HCT116 (cell line): ENCODE results near the gene GRM5. TPM values are rescaled to one million over a fixed set of nuclear protein-coding genes. Genes with fewer than 3 reads are reported as not detected.

ENCODE experiments used
- ATAC-seq: fragments of 200-7000 bp; cut with Tn5 transposase; 2 replicates; pipeline ENCODE4 v1.9.1; 2020; ENCODE audit warnings: mild to moderate bottlenecking, moderate library complexity
- BruUV-seq: library from RNA; stranded (reverse); fragments of 400-500 nt; replicated peaks from 2 replicates; lab custom pipeline; 2021; lab: Mats Ljungman, UMichigan
- CTCF ChIA-PET: fragments of 300-600 bp; sonication (Branson Sonifier 250); formaldehyde crosslinking; loops from one replicate; lab custom pipeline; 2021; ENCODE audit warnings: antibody characterized with exemption; lab: Charles Lee
- POLR2A ChIA-PET: fragments of 300-600, 350-600 bp; sonication (Branson Sonifier 250); formaldehyde crosslinking; loops from one replicate; lab custom pipeline; 2021; ENCODE audit warnings: antibody characterized with exemption; lab: Charles Lee
- RAD21 ChIA-PET, 2 experiments: fragments of 300-600 bp; sonication (Branson Sonifier 250); formaldehyde crosslinking; loops; one replicate each; lab custom pipeline; 2023; ENCODE audit warnings: low total read pairs in 2 of 2; ENCODE audit not compliant: uncharacterized antibody in 2 of 2, unreplicated experiment in 2 of 2, low non-redundant PET in 1 of 2; lab: Charles Lee
- DNase-seq: peaks from one replicate; pipeline ENCODE4 v3.0.0-alpha.2; 2010; ENCODE audit warnings: low read depth, low spot score
- H2AFZ ChIP-seq: fragments of 200-600 bp; shearing (Covaris generic), sonication (generic); 2 replicates; pipeline ENCODE4 v1.6.1; 2017; ENCODE audit warnings: low read depth, mixed run types, mixed read lengths, antibody characterized with exemption, low read length; ENCODE audit not compliant: poor library complexity, severe bottlenecking
- H3K27ac ChIP-seq: 2 replicates; pipeline ENCODE4 v1.5.1; 2012; ENCODE audit warnings: low read depth, low read length
- H3K27me3 ChIP-seq: fragments of 200-600 bp; sonication (generic); 2 replicates; pipeline ENCODE4 v1.6.1; 2016; ENCODE audit warnings: mixed run types, low read length, mixed read lengths; ENCODE audit not compliant: insufficient read depth
- H3K36me3 ChIP-seq, 2 experiments: fragments of 200-500 bp in 1 of 2; fragments of 200-600 bp in 1 of 2; sonication (Bioruptor generic) in 1 of 2; sonication (generic) in 1 of 2; 2 replicates each; pipeline versions ENCODE4 v1.5.1 to v1.6.1; 2014 to 2016; ENCODE audit warnings: low read length in 2 of 2, inconsistent platforms in 1 of 2, mixed read lengths in 1 of 2, mixed run types in 1 of 2; ENCODE audit not compliant: insufficient read depth in 2 of 2, control insufficient read depth in 1 of 2
- H3K4me1 ChIP-seq, 2 experiments: fragments of 200-600 bp in 1 of 2; sonication (generic) in 1 of 2; 2 replicates each; pipeline versions ENCODE4 v1.5.1 to v1.6.1; 2012 to 2017; ENCODE audit warnings: low read length in 2 of 2, inconsistent platforms in 1 of 2, mild to moderate bottlenecking in 1 of 2, mixed read lengths in 1 of 2, mixed run types in 1 of 2, moderate library complexity in 1 of 2; ENCODE audit not compliant: insufficient read depth in 2 of 2, control insufficient read depth in 1 of 2
- H3K4me2 ChIP-seq: fragments of 200-600 bp; sonication (generic); 2 replicates; pipeline ENCODE4 v1.6.1; 2017; ENCODE audit warnings: mixed run types, low read length, mixed read lengths
- H3K4me3 ChIP-seq, 2 experiments: fragments of 200-600 bp in 1 of 2; sonication (generic) in 1 of 2; replicated peaks in 1 of 2; 2 replicates each; pipeline ENCODE4 v1.5.1; 2011 to 2016; ENCODE audit warnings: low read length in 2 of 2, control low read depth in 1 of 2, low read depth in 1 of 2, mild to moderate bottlenecking in 1 of 2, mixed read lengths in 1 of 2, mixed run types in 1 of 2
- H3K79me2 ChIP-seq: fragments of 200-600 bp; sonication (generic); 2 replicates; pipeline ENCODE4 v1.6.1; 2017; ENCODE audit warnings: mild to moderate bottlenecking, mixed run types, low read length, moderate library complexity, mixed read lengths; ENCODE audit not compliant: insufficient read depth
- H3K9ac ChIP-seq: fragments of 200-600 bp; sonication (generic); 2 replicates; pipeline ENCODE4 v1.6.1; 2016; ENCODE audit warnings: low read length, mixed read lengths
- H3K9me2 ChIP-seq: fragments of 200-600 bp; sonication (generic), shearing (Covaris generic); 2 replicates; pipeline ENCODE4 v1.6.1; 2017; ENCODE audit warnings: mixed run types, mild to moderate bottlenecking, moderate library complexity; ENCODE audit not compliant: insufficient read depth
- H3K9me3 ChIP-seq, 2 experiments: fragments of 200-500 bp in 1 of 2; fragments of 200-600 bp in 1 of 2; sonication (Bioruptor generic) in 1 of 2; sonication (generic) in 1 of 2; 2 replicates each; pipeline ENCODE4 v1.6.1; 2014 to 2017; ENCODE audit warnings: low read length in 2 of 2, mixed read lengths in 2 of 2, inconsistent platforms in 1 of 2, low read depth in 1 of 2, mild to moderate bottlenecking in 1 of 2, mixed run types in 1 of 2, moderate library complexity in 1 of 2; ENCODE audit not compliant: control insufficient read depth in 1 of 2, insufficient read depth in 1 of 2
- H4K20me1 ChIP-seq: fragments of 200-600 bp; sonication (generic), shearing (Covaris generic); 2 replicates; pipeline ENCODE4 v1.6.1; 2017; ENCODE audit warnings: mixed run types, mild to moderate bottlenecking, moderate library complexity; ENCODE audit not compliant: insufficient read depth
- ATF3 ChIP-seq: IDR thresholded peaks from 2 replicates; pipeline ENCODE4 v1.6.1; 2012
- EGR1 ChIP-seq: IDR thresholded peaks from 2 replicates; pipeline ENCODE4 v1.6.1; 2012; ENCODE audit warnings: low read depth
- ELF1 ChIP-seq: IDR thresholded peaks from 2 replicates; pipeline ENCODE4 v1.6.1; 2012; ENCODE audit warnings: low read depth, borderline replicate concordance
- EZH2 ChIP-seq: fragments of 200-600 bp; sonication (generic); IDR thresholded peaks from 2 replicates; pipeline ENCODE4 v1.6.1; 2017; ENCODE audit warnings: antibody characterized with exemption, mixed run types
- FOSL1 ChIP-seq: IDR thresholded peaks from 2 replicates; pipeline ENCODE4 v1.6.1; 2012; ENCODE audit warnings: low read depth
- POLR2A ChIP-seq: IDR thresholded peaks from 2 replicates; pipeline ENCODE4 v1.7.0; 2011; ENCODE audit warnings: borderline replicate concordance; ENCODE audit not compliant: insufficient read depth, insufficient read length; ENCODE audit errors: extremely low read depth
- POLR2AphosphoS5 ChIP-seq: IDR thresholded peaks from 2 replicates; pipeline ENCODE4 v1.6.1; 2011; ENCODE audit warnings: mild to moderate bottlenecking, low read depth, low read length, moderate library complexity
- RAD21 ChIP-seq: IDR thresholded peaks from 2 replicates; pipeline ENCODE4 v1.6.1; 2012; ENCODE audit warnings: low read depth, mild to moderate bottlenecking
- SIN3A ChIP-seq: IDR thresholded peaks from 2 replicates; pipeline ENCODE4 v1.6.1; 2012; ENCODE audit warnings: low read depth
- SRF ChIP-seq: IDR thresholded peaks from 2 replicates; pipeline ENCODE4 v1.6.1; 2012; ENCODE audit warnings: low read depth
- YY1 ChIP-seq: IDR thresholded peaks from 2 replicates; pipeline ENCODE4 v1.6.1; 2011; ENCODE audit warnings: low read length, low read depth, moderate library complexity, mild to moderate bottlenecking; ENCODE audit not compliant: insufficient replicate concordance; ENCODE audit errors: extremely low read depth
- ZBTB33 ChIP-seq: IDR thresholded peaks from 2 replicates; pipeline ENCODE4 v1.6.1; 2011; ENCODE audit warnings: mild to moderate bottlenecking, low read length, moderate library complexity; ENCODE audit not compliant: insufficient replicate concordance; ENCODE audit errors: extremely low read depth
- ZFX ChIP-seq: fragments of 450-650 bp; IDR thresholded peaks from 2 replicates; pipeline ENCODE4 v1.6.1; 2017
- intact Hi-C: fragments of 100-400 bp; cut with micrococcal nuclease; formaldehyde crosslinking; loops from 2 replicates; pipeline ENCODE4 v1.10.0; 2022
- total RNA-seq: library from RNA; stranded (reverse); gene quantifications from one replicate; pipeline ENCODE4 v1.2.1, GENCODE V29; 2021; ENCODE audit not compliant: unreplicated experiment

GRM5 gene
- total RNA-seq, 1 experiment from 2014 or later, result not detected

GRCh38 chr11:88541006-88541405 lies 524.8 kb downstream of the GRM5 start:
- Histone ChIP-seq H3K9me3 (no peaks in the 10 kb centered on the region), H3K27me3 (no peaks in the 10 kb centered on the region), H3K4me1 (peaks cover 4 to 25% of the 10 kb centered on the region in 2 experiments; a peak in 3 of 4 replicates), H3K9ac (no peak overlapping the region), H3K27ac (no peak overlapping the region), H3K4me3 (no peak overlapping the region), H4K20me1 (no peaks in the 10 kb centered on the region), H3K79me2 (no peaks in the 10 kb centered on the region), H2AFZ (no peak overlapping the region), H3K4me2 (no peak overlapping the region), H3K9me2 (no peaks in the 10 kb centered on the region), H3K36me3 (no peaks in the 10 kb centered on the region)
- intact Hi-C loops, result loop anchor here (5.0 kb wide), 1 partner anchor 1189 kb away; no protein-coding TSS in a partner anchor
- no TSS peak for BruUV-seq
- RAD21 ChIA-PET, result no interaction called here
- CTCF ChIA-PET, result interaction anchor here (1.8 to 4.0 kb wide), 2 partner anchors 11 to 525 kb away, joined by 7 to 53 read pairs; no protein-coding TSS in a partner anchor
- POLR2A ChIA-PET, result no interaction called here
- no peak for TF ChIP-seq SIN3A
- TF ChIP-seq RAD21, result no peak
- no peak for TF ChIP-seq ZFX
- no peak for TF ChIP-seq POLR2A
- no peak for TF ChIP-seq EGR1
- no peak for TF ChIP-seq ELF1
- no peak for TF ChIP-seq EZH2
- no peak for TF ChIP-seq POLR2AphosphoS5
- TF ChIP-seq SRF, result no peak
- no peak for TF ChIP-seq ZBTB33
- no peak for TF ChIP-seq ATF3
- TF ChIP-seq FOSL1, result no peak
- TF ChIP-seq YY1, result no peak
- no peak for DNase-seq
- no peak for ATAC-seq
